HFF-Myc (cell line): ENCODE measurements around the gene ADARB2.

Experiments
- DNase-seq: peaks from one replicate; pipeline ENCODE4 v3.0.0-alpha.2; 2011; ENCODE audit warnings: low read depth; ENCODE audit errors: extremely low read depth
- H3K4me3 ChIP-seq: replicated peaks from 2 replicates; pipeline ENCODE4 v1.5.1; 2011; ENCODE audit warnings: low read depth, mild to moderate bottlenecking, control low read depth, low read length
- TF ChIP-seq, protein P1 (sequence below): IDR thresholded peaks from 2 replicates; pipeline ENCODE4 v1.5.1; 2012; ENCODE audit warnings: mild to moderate bottlenecking, low read depth, low read length, control low read depth; ENCODE audit errors: missing control alignments

ADARB2 gene

GRCh38 chr10:1546431-1547110 lies 190.8 kb downstream of the ADARB2 start:
- TF ChIP-seq, protein P1, sequence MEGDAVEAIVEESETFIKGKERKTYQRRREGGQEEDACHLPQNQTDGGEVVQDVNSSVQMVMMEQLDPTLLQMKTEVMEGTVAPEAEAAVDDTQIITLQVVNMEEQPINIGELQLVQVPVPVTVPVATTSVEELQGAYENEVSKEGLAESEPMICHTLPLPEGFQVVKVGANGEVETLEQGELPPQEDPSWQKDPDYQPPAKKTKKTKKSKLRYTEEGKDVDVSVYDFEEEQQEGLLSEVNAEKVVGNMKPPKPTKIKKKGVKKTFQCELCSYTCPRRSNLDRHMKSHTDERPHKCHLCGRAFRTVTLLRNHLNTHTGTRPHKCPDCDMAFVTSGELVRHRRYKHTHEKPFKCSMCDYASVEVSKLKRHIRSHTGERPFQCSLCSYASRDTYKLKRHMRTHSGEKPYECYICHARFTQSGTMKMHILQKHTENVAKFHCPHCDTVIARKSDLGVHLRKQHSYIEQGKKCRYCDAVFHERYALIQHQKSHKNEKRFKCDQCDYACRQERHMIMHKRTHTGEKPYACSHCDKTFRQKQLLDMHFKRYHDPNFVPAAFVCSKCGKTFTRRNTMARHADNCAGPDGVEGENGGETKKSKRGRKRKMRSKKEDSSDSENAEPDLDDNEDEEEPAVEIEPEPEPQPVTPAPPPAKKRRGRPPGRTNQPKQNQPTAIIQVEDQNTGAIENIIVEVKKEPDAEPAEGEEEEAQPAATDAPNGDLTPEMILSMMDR, result no peak
- no peak overlapping the region for H3K4me3 ChIP-seq
- no peak for DNase-seq

DNA sequence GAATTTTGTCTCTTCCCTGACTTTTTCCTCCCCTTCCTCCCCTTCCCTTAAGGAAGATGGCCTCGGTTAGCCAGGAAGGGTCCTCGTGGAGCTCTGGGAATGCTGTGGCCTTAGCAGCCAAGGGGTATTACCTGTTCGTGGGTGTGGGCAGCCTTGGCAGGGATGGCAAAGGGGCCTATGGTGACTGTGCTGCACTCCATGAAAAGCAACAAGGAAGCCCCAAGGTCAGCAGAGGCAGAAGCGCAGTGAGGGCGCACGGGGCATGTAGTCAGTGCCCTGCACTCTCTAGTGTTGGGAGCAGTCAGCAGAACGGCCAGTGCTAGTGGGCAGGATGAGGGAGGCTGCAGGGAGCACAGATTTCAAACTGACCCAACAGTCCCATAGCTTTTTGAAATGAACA lies 191.8 kb downstream of the ADARB2 start:
- DNase-seq, result no peak
- H3K4me3 ChIP-seq, result no peak overlapping the region
- TF ChIP-seq, protein P1, result no peak

GRCh38 chr10:1544929-1545328 lies 192.4 kb downstream of the ADARB2 start:
- TF ChIP-seq, protein P1, result no peak
- no peak for DNase-seq
- H3K4me3 ChIP-seq, result no peak overlapping the region

DNA sequence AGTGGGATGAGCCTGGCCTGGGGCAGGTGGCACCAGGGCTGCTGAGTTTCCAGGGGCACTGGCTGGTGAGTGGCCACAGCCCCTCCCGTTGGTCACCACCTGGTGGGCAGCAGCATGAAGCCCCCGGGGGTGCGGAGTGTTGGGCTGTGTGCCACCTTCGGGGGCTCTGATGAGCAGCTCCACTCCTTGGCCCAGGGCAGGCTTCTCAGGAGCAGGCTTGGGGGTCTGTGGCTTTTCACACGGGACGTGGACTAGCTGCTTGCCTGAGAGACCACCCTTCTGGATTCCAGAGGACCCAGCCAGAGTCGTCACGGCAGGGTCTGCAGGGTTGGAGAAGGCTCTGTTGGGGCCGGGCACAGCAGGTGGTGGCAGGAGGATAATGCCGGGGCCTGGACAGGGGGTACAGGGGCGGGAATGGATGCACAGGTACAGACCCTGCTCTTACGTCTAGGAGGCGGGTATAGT lies 193.1 kb downstream of the ADARB2 start:
- no peak for DNase-seq
- H3K4me3 ChIP-seq, result no peak overlapping the region
- TF ChIP-seq, protein P1, result no peak

GRCh38 chr10:1543596-1543995 lies 193.7 kb downstream of the ADARB2 start:
- DNase-seq, result no peak
- H3K4me3 ChIP-seq, result no peak overlapping the region
- TF ChIP-seq, protein P1, result no peak

DNA sequence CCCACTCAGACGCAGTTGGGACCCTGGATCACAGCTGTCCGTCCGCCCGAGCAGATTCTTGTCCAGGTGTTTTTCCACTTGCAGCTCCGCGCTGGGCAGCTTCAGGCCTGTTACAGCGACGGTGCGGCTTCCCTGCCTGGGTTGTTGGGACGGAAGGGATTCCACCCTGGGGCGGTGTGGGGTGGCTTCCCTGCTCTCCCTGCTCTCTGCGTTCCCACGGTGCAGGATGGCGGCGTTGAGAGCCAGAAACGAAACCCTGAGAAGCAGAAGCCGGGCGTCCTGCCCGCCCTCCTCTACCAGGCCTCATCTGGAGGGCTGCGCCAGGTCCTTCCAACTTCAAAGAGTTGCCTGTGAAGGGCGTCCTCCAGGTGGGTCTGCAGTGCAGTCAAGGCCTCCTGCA lies 194.4 kb downstream of the ADARB2 start:
- DNase-seq, result no peak
- no peak overlapping the region for H3K4me3 ChIP-seq
- TF ChIP-seq, protein P1, result no peak

DNA sequence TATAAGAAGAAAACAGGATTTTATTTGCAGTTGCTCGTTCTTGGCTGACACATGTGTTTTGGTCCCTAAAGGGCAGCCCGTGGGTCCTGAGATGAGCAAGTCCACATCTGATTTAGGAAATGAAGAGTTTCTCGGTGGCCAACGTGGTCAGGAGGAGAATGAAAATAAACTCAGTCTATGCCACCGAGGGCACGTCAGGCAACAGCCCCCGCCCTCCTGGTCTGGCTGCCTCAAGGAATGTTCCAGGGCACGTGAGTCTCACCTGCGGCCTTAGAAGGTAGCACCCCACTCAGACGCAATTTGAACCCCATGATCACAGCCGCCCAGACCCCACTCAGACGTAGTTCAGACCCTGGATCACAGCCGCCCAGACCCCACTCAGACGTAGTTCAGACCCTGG lies 197.2 kb downstream of the ADARB2 start:
- H3K4me3 ChIP-seq, result no peak overlapping the region
- no peak for DNase-seq
- TF ChIP-seq, protein P1, result no peak
